Spleen (tissue), 11 donors: ENCODE results near the gene CLDN24. TPM values are rescaled to one million over a fixed set of nuclear protein-coding genes. Genes with fewer than 3 reads are reported as not detected.

Experiments used
- DNase-seq: peaks from one replicate; pipeline ENCODE4 v3.0.0-alpha.2; 2020
- H3K27ac ChIP-seq, 8 donors: fragments of 200-600 bp; sonication (generic) in 7 of 8; 1 replicate in 4 of 8; 2 replicates in 4 of 8; pipeline versions ENCODE4 v1.5.0 to v1.8.0; 2016 to 2021; ENCODE audit warnings: inconsistent platforms in 4 of 8, mild to moderate bottlenecking in 4 of 8, moderate library complexity in 1 of 8
- H3K27me3 ChIP-seq, 7 donors: fragments of 200-600 bp; sonication (generic) in 6 of 7; replicated peaks in 1 of 7; 1 replicate in 4 of 7; 2 replicates in 3 of 7; pipeline versions ENCODE4 v1.5.0 to v1.8.0; 2016 to 2021; ENCODE audit warnings: inconsistent platforms in 3 of 7, mild to moderate bottlenecking in 1 of 7
- H3K36me3 ChIP-seq, 6 donors: fragments of 200-600 bp; sonication (generic) in 5 of 6; 1 replicate in 4 of 6; 2 replicates in 2 of 6; pipeline versions ENCODE4 v1.5.0 to v1.8.0; 2016 to 2021; ENCODE audit warnings: inconsistent platforms in 2 of 6
- H3K4me1 ChIP-seq, 6 donors: fragments of 200-600 bp; sonication (generic) in 5 of 6; 1 replicate in 3 of 6; 2 replicates in 3 of 6; pipeline versions ENCODE4 v1.5.0 to v1.8.0; 2016 to 2021; ENCODE audit warnings: inconsistent platforms in 3 of 6
- H3K4me3 ChIP-seq, 8 donors: fragments of 200-600 bp; sonication (generic) in 7 of 8; 1 replicate in 4 of 8; 2 replicates in 4 of 8; pipeline versions ENCODE4 v1.5.0 to v1.8.0; 2016 to 2021; ENCODE audit warnings: inconsistent platforms in 4 of 8, mild to moderate bottlenecking in 4 of 8, moderate library complexity in 2 of 8
- H3K9me3 ChIP-seq, 8 donors: fragments of 200-600 bp; sonication (generic) in 7 of 8; 1 replicate in 4 of 8; 2 replicates in 4 of 8; pipeline versions ENCODE4 v1.5.0 to v1.8.0; 2016 to 2021; ENCODE audit warnings: inconsistent platforms in 4 of 8
- POLR2A ChIP-seq, 3 donors: fragments of 450-650 bp; IDR thresholded peaks; one replicate each; pipeline ENCODE4 v1.5.1; 2017; ENCODE audit warnings: antibody characterized with exemption in 3 of 3, mild to moderate bottlenecking in 1 of 3
- POLR2AphosphoS5 ChIP-seq, 3 donors: sonication (generic); formaldehyde crosslinking; IDR thresholded peaks; one replicate each; pipeline ENCODE4 v1.5.1; 2017; ENCODE audit warnings: antibody characterized with exemption in 3 of 3
- WGBS, 5 donors: extraction: QIAGEN DNeasy Blood & Tissue Kit in 3 of 5; methylation state at CpG; one replicate each; pipeline versions ENCODE4 v1.1.5 to v1.1.7; 2013 to 2018; 5-methylcytosine and 5-hydroxymethylcytosine counted together
- intact Hi-C: fragments of 100-400 bp; cut with DNase I; formaldehyde crosslinking; loops from one replicate; pipeline ENCODE4 v1.15.0; 2023; ENCODE audit warnings: low total_unique reads
- polyA plus RNA-seq, 3 donors: library from polyadenylated mRNA; stranded (reverse); fragments of 200-250 nt; gene quantifications; one replicate each; pipeline ENCODE4 v1.2.1, GENCODE V29; 2013
- total RNA-seq, 7 donors: library from RNA; depleted of rRNA in 3 of 7; stranded (reverse); fragments of >200 nt in 3 of 7; fragmentation: NEBNext Ultra II Directional in 4 of 7; extraction: Animal tissue kit (Norgen Biotek cat#: 25700) in 4 of 7; gene quantifications; one replicate each; pipeline versions ENCODE4 v1.1.0 to v1.2.1, GENCODE V29; 2016 to 2021
- TF ChIP-seq, protein P1 (sequence below), 11 experiments: fragments of 200-600 bp in 7 of 11; fragments of 450-650 bp in 4 of 11; sonication (generic) in 4 of 11; IDR thresholded peaks in 8 of 11; conservative IDR thresholded peaks in 3 of 11; 1 replicate in 7 of 11; 2 replicates in 4 of 11; pipeline versions ENCODE4 v1.4.0 to v1.8.0; 2016 to 2021; ENCODE audit warnings: antibody characterized with exemption in 11 of 11, inconsistent platforms in 4 of 11, mild to moderate bottlenecking in 1 of 11
- donor health status: healthy with polysubstance abuse.
- donor health status: DM: no; HTN: no; CAD: no; lungs with moderate emphysema.
- donor health status: DM: no; HTN: no; CAD: no.
- donor health status: Bipolar disorder and iron deficiency.
- donor health status: healthy.
- donor health status: DM: no; HTN: no; CAD: no.
- donor health status: DM: yes; HTN: yes; CAD: no.

CLDN24 gene
- total and polyA plus RNA-seq, 10 donors = not detected

DNA sequence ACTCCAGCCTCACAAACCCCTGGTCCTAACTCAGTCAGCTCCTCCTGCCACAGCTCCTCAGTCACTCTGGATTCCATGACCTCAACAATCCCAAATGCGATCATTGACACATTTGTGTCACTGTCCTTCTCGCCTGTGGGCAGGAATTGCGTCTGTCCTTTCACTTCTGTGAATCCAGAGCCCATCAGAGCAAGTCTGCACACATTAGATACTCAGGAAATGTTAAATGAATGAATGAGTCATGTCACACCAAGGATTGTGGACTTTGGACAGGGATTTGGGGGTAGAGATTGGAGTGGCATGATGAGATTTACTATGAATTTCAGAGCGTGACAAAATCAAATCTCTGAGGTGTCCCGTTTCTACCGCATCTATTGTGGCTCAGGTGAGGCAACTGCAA, 11.8 kb upstream of the CLDN24 start:
- H3K4me3 ChIP-seq = no peak overlapping the region
- peaks cover 0 to 4% (median 0%) of the 10 kb centered on the region in 8 donors for H3K9me3 ChIP-seq
- no peaks in the 10 kb centered on the region for H3K36me3 ChIP-seq
- no peak for DNase-seq
- intact Hi-C loops = no loop called here
- peaks cover 0 to 7% (median 0%) of the 10 kb centered on the region in 7 donors for H3K27me3 ChIP-seq
- peaks cover 0 to 3% (median 0%) of the 10 kb centered on the region in 6 donors for H3K4me1 ChIP-seq
- 88 to 94% (median 90%) methylated on average over 6 of the region's 6 CpGs for WGBS, 5 donors
- no peak overlapping the region for H3K27ac ChIP-seq
- TF ChIP-seq POLR2A (IDR thresholded peaks at IDR 0.05) (no peak), POLR2AphosphoS5 (IDR thresholded peaks at IDR 0.05) (no peak)
- TF ChIP-seq, protein P1, sequence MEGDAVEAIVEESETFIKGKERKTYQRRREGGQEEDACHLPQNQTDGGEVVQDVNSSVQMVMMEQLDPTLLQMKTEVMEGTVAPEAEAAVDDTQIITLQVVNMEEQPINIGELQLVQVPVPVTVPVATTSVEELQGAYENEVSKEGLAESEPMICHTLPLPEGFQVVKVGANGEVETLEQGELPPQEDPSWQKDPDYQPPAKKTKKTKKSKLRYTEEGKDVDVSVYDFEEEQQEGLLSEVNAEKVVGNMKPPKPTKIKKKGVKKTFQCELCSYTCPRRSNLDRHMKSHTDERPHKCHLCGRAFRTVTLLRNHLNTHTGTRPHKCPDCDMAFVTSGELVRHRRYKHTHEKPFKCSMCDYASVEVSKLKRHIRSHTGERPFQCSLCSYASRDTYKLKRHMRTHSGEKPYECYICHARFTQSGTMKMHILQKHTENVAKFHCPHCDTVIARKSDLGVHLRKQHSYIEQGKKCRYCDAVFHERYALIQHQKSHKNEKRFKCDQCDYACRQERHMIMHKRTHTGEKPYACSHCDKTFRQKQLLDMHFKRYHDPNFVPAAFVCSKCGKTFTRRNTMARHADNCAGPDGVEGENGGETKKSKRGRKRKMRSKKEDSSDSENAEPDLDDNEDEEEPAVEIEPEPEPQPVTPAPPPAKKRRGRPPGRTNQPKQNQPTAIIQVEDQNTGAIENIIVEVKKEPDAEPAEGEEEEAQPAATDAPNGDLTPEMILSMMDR (IDR thresholded peaks at IDR 0.05 in 8 of 11, conservative IDR thresholded peaks at IDR 0.05 in 3 of 11) = no peak

GRCh38 chr4:183333202-183333601, 11.0 kb upstream of the CLDN24 start:
- Histone ChIP-seq H3K9me3 (peaks cover 0 to 4% (median 0%) of the 10 kb centered on the region in 8 donors), H3K27ac (no peak overlapping the region), H3K4me1 (peaks cover 0 to 3% (median 0%) of the 10 kb centered on the region in 6 donors), H3K4me3 (no peak overlapping the region), H3K27me3 (peaks cover 0 to 7% (median 0%) of the 10 kb centered on the region in 7 donors), H3K36me3 (no peaks in the 10 kb centered on the region)
- no peak for TF ChIP-seq POLR2AphosphoS5 (IDR thresholded peaks at IDR 0.05)
- WGBS, 5 donors = 89 to 96% (median 91%) methylated on average over 9 of the region's 9 CpGs
- DNase-seq = peak; percentile 40
- intact Hi-C loops = no loop called here

DNA sequence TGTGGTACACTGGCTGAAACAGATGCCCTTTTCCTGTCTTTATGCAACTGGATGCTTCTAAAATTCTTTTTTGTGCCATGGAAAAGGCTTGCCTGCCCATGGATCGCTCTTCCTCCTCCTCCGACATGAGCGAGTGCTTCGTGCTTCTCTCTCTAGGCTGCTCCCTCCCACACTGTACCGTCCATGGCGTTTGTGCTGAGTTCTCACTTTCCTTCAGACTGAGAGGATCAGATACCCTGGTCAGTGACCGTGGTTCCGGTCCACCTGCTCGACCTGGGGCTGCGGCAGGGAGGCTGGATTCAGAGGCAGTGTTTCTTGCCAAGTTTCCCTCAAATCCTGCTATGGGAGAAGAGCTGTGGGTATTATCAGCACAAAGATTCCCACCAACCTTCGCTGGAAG, 10.2 kb upstream of the CLDN24 start:
- Histone ChIP-seq H3K27ac (no peak overlapping the region), H3K27me3 (peaks cover 0 to 7% (median 0%) of the 10 kb centered on the region in 7 donors), H3K4me3 (no peak overlapping the region), H3K36me3 (no peaks in the 10 kb centered on the region), H3K9me3 (peaks cover 0 to 4% (median 0%) of the 10 kb centered on the region in 8 donors), H3K4me1 (peaks cover 0 to 3% (median 0%) of the 10 kb centered on the region in 6 donors)
- WGBS, 5 donors = 79 to 88% (median 82%) methylated on average over 11 of the region's 11 CpGs
- peak; percentile 32 for DNase-seq
- TF ChIP-seq, protein P1 (IDR thresholded peaks at IDR 0.05 in 8 of 11, conservative IDR thresholded peaks at IDR 0.05 in 3 of 11) = no peak
- TF ChIP-seq POLR2A (IDR thresholded peaks at IDR 0.05) = no peak
- TF ChIP-seq POLR2AphosphoS5 (IDR thresholded peaks at IDR 0.05) = no peak
- intact Hi-C loops = no loop called here

DNA sequence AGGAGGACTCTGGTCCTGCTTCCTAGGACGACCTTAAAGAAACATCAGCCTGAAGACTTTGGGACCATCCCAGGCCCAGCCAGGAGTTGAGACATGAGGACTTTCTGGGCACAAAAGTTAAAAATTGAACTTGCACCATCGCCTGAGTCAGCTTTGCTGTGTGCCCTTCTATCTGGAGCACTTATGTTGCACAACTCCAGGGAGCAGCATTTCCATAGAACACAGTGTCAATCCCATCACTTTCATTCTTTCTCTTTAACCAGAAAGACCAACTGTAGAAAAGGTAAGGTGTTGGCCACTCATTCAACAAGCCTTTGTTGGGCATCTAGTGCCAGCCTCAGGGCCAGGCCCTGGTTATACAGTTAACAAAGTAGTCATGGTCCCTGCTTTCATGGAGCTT, 8.6 kb upstream of the CLDN24 start:
- Histone ChIP-seq H3K4me1 (peaks cover 0 to 3% (median 0%) of the 10 kb centered on the region in 6 donors), H3K4me3 (no peak overlapping the region), H3K36me3 (no peaks in the 10 kb centered on the region), H3K27me3 (peaks cover 0 to 7% (median 0%) of the 10 kb centered on the region in 7 donors), H3K27ac (no peak overlapping the region), H3K9me3 (peaks cover 0 to 12% (median 0%) of the 10 kb centered on the region in 8 donors)
- 71 to 100% (median 90%) methylated on average over 2 of the region's 2 CpGs for WGBS, 5 donors
- no peak for TF ChIP-seq POLR2A (IDR thresholded peaks at IDR 0.05)
- TF ChIP-seq POLR2AphosphoS5 (IDR thresholded peaks at IDR 0.05) = no peak
- TF ChIP-seq, protein P1 (IDR thresholded peaks at IDR 0.05 in 8 of 11, conservative IDR thresholded peaks at IDR 0.05 in 3 of 11) = no peak
- intact Hi-C loops = no loop called here
- DNase-seq = no peak
